ENCODE results near the gene ZFP3.

DNA sequence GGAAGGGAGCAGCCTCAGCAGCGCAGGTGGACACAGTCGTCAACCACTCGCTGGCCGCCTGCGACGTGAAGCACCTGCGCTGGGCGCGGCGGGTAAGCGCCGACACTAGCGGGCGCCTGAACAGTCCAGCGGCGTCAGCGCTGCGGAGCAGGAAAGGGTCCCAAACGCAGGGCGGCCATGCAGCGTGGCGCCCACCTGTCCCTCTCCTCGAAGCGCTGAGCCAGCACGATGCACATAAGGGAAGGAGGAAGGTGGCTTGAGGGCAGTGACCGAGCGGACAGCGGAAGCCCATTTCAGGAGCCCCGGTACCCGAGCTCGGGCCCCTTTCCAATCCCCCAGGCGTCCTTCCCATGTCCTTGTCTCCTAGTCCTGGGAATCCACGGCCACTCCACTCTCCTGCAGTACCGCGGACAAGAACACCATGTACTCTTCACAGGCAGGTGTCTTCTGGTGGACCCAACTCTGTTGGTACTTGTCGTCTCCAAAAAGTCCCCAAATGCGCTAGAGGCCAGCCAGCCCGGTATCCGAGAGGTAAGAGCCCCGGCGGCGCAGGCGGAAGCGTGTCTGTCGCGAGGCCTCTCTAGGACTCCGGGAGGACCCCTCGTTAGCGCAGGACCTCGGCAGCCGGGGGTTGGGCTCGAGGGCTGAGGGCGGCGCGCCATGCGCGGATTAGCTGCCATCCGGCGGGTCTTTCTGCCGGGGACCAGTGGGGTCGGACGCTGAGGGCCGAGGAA, 19.0 kb downstream of the ZFP3 start:
- TF ChIP-seq, protein P1, sequence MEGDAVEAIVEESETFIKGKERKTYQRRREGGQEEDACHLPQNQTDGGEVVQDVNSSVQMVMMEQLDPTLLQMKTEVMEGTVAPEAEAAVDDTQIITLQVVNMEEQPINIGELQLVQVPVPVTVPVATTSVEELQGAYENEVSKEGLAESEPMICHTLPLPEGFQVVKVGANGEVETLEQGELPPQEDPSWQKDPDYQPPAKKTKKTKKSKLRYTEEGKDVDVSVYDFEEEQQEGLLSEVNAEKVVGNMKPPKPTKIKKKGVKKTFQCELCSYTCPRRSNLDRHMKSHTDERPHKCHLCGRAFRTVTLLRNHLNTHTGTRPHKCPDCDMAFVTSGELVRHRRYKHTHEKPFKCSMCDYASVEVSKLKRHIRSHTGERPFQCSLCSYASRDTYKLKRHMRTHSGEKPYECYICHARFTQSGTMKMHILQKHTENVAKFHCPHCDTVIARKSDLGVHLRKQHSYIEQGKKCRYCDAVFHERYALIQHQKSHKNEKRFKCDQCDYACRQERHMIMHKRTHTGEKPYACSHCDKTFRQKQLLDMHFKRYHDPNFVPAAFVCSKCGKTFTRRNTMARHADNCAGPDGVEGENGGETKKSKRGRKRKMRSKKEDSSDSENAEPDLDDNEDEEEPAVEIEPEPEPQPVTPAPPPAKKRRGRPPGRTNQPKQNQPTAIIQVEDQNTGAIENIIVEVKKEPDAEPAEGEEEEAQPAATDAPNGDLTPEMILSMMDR (IDR thresholded peaks at IDR 0.05; ENCODE audit: borderline replicate concordance, extremely low read depth, low read length, poor library complexity, severe bottlenecking), result no peak
- TF ChIP-seq EZH2 (IDR thresholded peaks at IDR 0.05; ENCODE audit: borderline replicate concordance, low read depth, low read length, severe bottlenecking), result no peak

All from DND-41 (cell line).